A673 (cell line): ENCODE measurements around the gene ME3. TPM values are rescaled to one million over a fixed set of nuclear protein-coding genes. Genes with fewer than 3 reads are reported as not detected.

Experiments
- BruUV-seq: library from RNA; stranded (reverse); fragments of 400-500 nt; replicated peaks from 2 replicates; lab custom pipeline; 2021; lab: Mats Ljungman, UMichigan
- CTCF ChIA-PET: fragments of 300-600 bp; sonication (Branson Sonifier 250); formaldehyde crosslinking; loops from one replicate; lab custom pipeline; 2022; ENCODE audit warnings: antibody characterized with exemption; lab: Charles Lee
- POLR2A ChIA-PET: fragments of 300-600 bp; sonication (Branson Sonifier 250); formaldehyde crosslinking; loops from one replicate; lab custom pipeline; 2022; ENCODE audit warnings: antibody characterized with exemption; ENCODE audit not compliant: low non-redundant PET; lab: Charles Lee
- DNase-seq: peaks from one replicate; pipeline ENCODE4 v3.0.0-alpha.2; 2015; ENCODE audit warnings: low spot score
- H3K27ac ChIP-seq: fragments of 200-600 bp; sonication (generic); 2 replicates; pipeline ENCODE4 v1.5.1; 2016; ENCODE audit warnings: mixed run types, low read depth, mild to moderate bottlenecking, mixed read lengths, antibody characterized with exemption, low read length; ENCODE audit not compliant: poor library complexity, severe bottlenecking
- H3K27me3 ChIP-seq: fragments of 200-600 bp; sonication (generic); replicated peaks from 2 replicates; pipeline ENCODE4 v1.6.1; 2017; ENCODE audit warnings: mixed run types, low read depth, mild to moderate bottlenecking, mixed read lengths, antibody characterized with exemption, low read length; ENCODE audit not compliant: insufficient read depth, poor library complexity
- H3K36me3 ChIP-seq: fragments of 200-600 bp; sonication (generic); 2 replicates; pipeline ENCODE4 v1.6.1; 2016; ENCODE audit warnings: mixed run types, mild to moderate bottlenecking, mixed read lengths, antibody characterized with exemption, low read length; ENCODE audit not compliant: insufficient read depth, poor library complexity, severe bottlenecking
- H3K4me1 ChIP-seq: fragments of 200-600 bp; sonication (generic); 2 replicates; pipeline ENCODE4 v1.6.1; 2017; ENCODE audit warnings: mixed run types, mild to moderate bottlenecking, mixed read lengths, antibody characterized with exemption, low read length; ENCODE audit not compliant: insufficient read depth, poor library complexity, severe bottlenecking
- H3K4me3 ChIP-seq: fragments of 200-600 bp; sonication (generic); 2 replicates; pipeline ENCODE4 v1.5.1; 2016; ENCODE audit warnings: low read depth, mixed run types, mild to moderate bottlenecking, mixed read lengths, low read length; ENCODE audit not compliant: poor library complexity, severe bottlenecking
- H3K9me3 ChIP-seq: fragments of 200-600 bp; sonication (generic); 2 replicates; pipeline ENCODE4 v1.6.1; 2016; ENCODE audit warnings: mixed run types, low read depth, mild to moderate bottlenecking, mixed read lengths, antibody characterized with exemption, low read length; ENCODE audit not compliant: poor library complexity, severe bottlenecking
- CTCF ChIP-seq: fragments of 300-800, 200-600 bp; sonication (generic); conservative IDR thresholded peaks from 2 replicates; pipeline ENCODE4 v1.5.1; 2017; ENCODE audit warnings: low read depth, mild to moderate bottlenecking, antibody characterized with exemption, low read length, moderate library complexity, mixed read lengths
- EZH2 ChIP-seq: fragments of 200-600 bp; sonication (generic); IDR thresholded peaks from 2 replicates; pipeline ENCODE4 v1.6.1; 2017; ENCODE audit warnings: borderline replicate concordance, low read depth, mild to moderate bottlenecking, mixed read lengths, antibody characterized with exemption, low read length; ENCODE audit not compliant: poor library complexity, severe bottlenecking
- intact Hi-C: fragments of 100-400 bp; cut with micrococcal nuclease; formaldehyde crosslinking; loops from one replicate; pipeline ENCODE4 v1.10.0; 2022; ENCODE audit not compliant: unreplicated experiment
- total RNA-seq: library from RNA; stranded (reverse); gene quantifications from 2 replicates; pipeline ENCODE4 v1.2.3, GENCODE V29; 2021

ME3 gene
- total RNA-seq, 1 experiment from 2014 or later = 7.6 TPM

GRCh38 chr11:86687185-86687778 is 14.9 kb upstream of the ME3 start:
- BruUV-seq = no TSS peak
- H3K4me3 ChIP-seq = no peak overlapping the region
- H3K4me1 ChIP-seq = no peaks in the 10 kb centered on the region
- H3K27me3 ChIP-seq = no peaks in the 10 kb centered on the region
- DNase-seq = no peak
- TF ChIP-seq CTCF = no peak
- TF ChIP-seq EZH2 = no peak
- H3K36me3 ChIP-seq = no peaks in the 10 kb centered on the region
- no peaks in the 10 kb centered on the region for H3K9me3 ChIP-seq
- POLR2A ChIA-PET = no interaction called here
- intact Hi-C loops = no loop called here
- H3K27ac ChIP-seq = no peak overlapping the region
- CTCF ChIA-PET = no interaction called here

GRCh38 chr11:86686531-86686930 is 14.1 kb upstream of the ME3 start:
- TF ChIP-seq CTCF (no peak), EZH2 (no peak)
- intact Hi-C loops = no loop called here
- CTCF ChIA-PET = no interaction called here
- H3K27me3 ChIP-seq = no peaks in the 10 kb centered on the region
- H3K27ac ChIP-seq = no peak overlapping the region
- H3K4me1 ChIP-seq = no peaks in the 10 kb centered on the region
- no peak for DNase-seq
- POLR2A ChIA-PET = no interaction called here
- H3K9me3 ChIP-seq = no peaks in the 10 kb centered on the region
- no peak overlapping the region for H3K4me3 ChIP-seq
- H3K36me3 ChIP-seq = no peaks in the 10 kb centered on the region
- BruUV-seq = no TSS peak

- CTCF ChIA-PET = interaction anchor here (1.0 kb wide), 1 partner anchor 73 kb away, joined by 3 read pairs; no protein-coding TSS in a partner anchor
- H3K27me3 ChIP-seq = no peaks in the 10 kb centered on the region
- POLR2A ChIA-PET = no interaction called here
- intact Hi-C loops = no loop called here
- BruUV-seq = no TSS peak
- no peak overlapping the region for H3K4me3 ChIP-seq
- no peak for DNase-seq
- H3K4me1 ChIP-seq = no peaks in the 10 kb centered on the region
- TF ChIP-seq CTCF = no peak
- no peak overlapping the region for H3K27ac ChIP-seq
- no peaks in the 10 kb centered on the region for H3K9me3 ChIP-seq
- no peaks in the 10 kb centered on the region for H3K36me3 ChIP-seq
These were observed 9.0 kb upstream of the ME3 start for GRCh38 chr11:86681483-86681756.
